ENCODE measurements around the gene RHEBL1. TPM values are rescaled to one million over a fixed set of nuclear protein-coding genes. Genes with fewer than 3 reads are reported as not detected.

RHEBL1 gene
- total RNA-seq, 4 donors from 2014 or later: 1.1 to 3.6 (median 1.6) TPM

DNA sequence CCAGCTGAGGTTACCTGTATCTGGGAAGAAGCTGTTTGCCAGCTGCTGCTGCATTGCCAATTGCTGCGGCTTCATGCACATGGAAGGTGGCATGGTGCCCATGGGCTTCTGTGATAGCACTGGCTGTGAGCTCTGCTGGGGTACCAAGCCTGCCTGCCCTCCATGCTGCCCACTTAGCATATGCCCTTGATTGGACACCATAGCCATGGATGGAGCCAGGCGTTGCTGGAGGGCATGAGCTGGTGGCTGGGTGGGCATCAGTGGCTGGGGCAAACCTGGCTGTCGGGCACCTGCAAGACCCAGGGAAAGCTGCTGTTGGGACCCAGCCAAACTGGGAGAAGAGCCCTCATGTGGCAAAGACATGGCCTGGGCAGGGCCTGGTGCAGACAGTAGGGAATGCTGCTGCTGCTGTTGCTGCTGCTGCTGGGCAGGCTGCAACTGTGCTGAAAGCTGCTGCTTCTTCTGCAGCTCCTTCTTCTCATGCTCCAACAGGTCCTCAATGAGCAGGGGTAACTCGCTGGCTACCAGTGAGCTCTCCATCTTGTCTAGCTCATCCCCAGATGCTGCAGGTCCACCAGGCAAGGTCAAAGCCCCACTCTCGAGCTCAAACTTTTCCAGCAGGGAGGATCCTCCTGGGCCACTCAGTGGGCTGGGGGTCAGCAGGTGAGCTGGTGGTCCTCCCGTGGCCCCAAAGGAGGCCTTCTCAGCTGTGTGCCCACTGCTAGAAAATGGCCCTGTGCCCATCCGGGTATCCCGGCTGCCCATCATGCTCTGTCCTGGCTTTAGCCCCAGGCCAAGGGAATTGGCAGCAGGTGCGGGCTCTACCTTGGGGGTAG lies 32.5 kb downstream of the RHEBL1 start:
- H3K4me3 ChIP-seq: no peak overlapping the region
- H3K27ac ChIP-seq: no peak overlapping the region
- no peaks in the 10 kb centered on the region for H3K27me3 ChIP-seq
- no peak for DNase-seq (ENCODE audit: low spot score in 2 of 2)
- no peaks in the 10 kb centered on the region for H3K9me3 ChIP-seq
- 81% methylated on average over 2 of the region's 9 CpGs for WGBS
- H3K36me3 ChIP-seq: peaks cover 94% of the 10 kb centered on the region
- TF ChIP-seq CTCF (IDR thresholded peaks at IDR 0.05) (no peak), POLR2A (IDR thresholded peaks at IDR 0.05) (no peak)
- H3K4me1 ChIP-seq: no peaks in the 10 kb centered on the region

GRCh38 chr12:49036029-49036428 lies 33.8 kb downstream of the RHEBL1 start:
- no peak for DNase-seq (ENCODE audit: low spot score in 2 of 2)
- TF ChIP-seq POLR2AphosphoS5 (IDR thresholded peaks at IDR 0.05) (no peak), POLR2A (IDR thresholded peaks at IDR 0.05) (no peak), CTCF (IDR thresholded peaks at IDR 0.05) (no peak), EP300 (IDR thresholded peaks at IDR 0.05) (no peak)
- no peaks in the 10 kb centered on the region for H3K9me3 ChIP-seq
- no peaks in the 10 kb centered on the region for H3K4me1 ChIP-seq
- no peaks in the 10 kb centered on the region for H3K27me3 ChIP-seq
- peaks cover 93% of the 10 kb centered on the region for H3K36me3 ChIP-seq
- no peak overlapping the region for H3K27ac ChIP-seq
- WGBS: 70% methylated on average over 4 of the region's 4 CpGs
- no peak overlapping the region for H3K4me3 ChIP-seq

DNA sequence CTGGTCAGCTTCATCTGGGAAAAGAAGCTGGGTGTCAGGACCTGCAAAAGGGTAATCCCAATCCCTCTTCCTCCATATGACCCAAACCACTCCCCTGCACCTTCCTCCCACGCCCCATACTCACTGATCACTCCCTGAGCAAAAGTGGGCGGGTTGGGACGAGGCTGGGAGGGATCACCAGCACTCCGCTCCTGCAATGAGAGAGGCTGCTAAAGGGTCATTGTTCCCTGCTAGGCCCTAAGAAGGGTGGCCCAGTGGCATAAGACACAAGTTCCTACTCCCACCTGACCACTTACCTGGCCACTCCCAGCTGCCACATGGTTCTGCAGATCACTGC lies 35.5 kb downstream of the RHEBL1 start:
- 77% methylated on average over 4 of the region's 4 CpGs for WGBS
- Histone ChIP-seq H3K4me3 (no peak overlapping the region), H3K36me3 (peaks cover 83% of the 10 kb centered on the region), H3K9me3 (no peaks in the 10 kb centered on the region), H3K27me3 (no peaks in the 10 kb centered on the region), H3K27ac (no peak overlapping the region), H3K4me1 (no peaks in the 10 kb centered on the region)
- DNase-seq (ENCODE audit: low spot score in 2 of 2): peak in 1 of 2 donors; percentile 58
- TF ChIP-seq POLR2AphosphoS5 (IDR thresholded peaks at IDR 0.05) (no peak), POLR2A (IDR thresholded peaks at IDR 0.05) (no peak), CTCF (IDR thresholded peaks at IDR 0.05) (no peak), EP300 (IDR thresholded peaks at IDR 0.05) (no peak)

DNA sequence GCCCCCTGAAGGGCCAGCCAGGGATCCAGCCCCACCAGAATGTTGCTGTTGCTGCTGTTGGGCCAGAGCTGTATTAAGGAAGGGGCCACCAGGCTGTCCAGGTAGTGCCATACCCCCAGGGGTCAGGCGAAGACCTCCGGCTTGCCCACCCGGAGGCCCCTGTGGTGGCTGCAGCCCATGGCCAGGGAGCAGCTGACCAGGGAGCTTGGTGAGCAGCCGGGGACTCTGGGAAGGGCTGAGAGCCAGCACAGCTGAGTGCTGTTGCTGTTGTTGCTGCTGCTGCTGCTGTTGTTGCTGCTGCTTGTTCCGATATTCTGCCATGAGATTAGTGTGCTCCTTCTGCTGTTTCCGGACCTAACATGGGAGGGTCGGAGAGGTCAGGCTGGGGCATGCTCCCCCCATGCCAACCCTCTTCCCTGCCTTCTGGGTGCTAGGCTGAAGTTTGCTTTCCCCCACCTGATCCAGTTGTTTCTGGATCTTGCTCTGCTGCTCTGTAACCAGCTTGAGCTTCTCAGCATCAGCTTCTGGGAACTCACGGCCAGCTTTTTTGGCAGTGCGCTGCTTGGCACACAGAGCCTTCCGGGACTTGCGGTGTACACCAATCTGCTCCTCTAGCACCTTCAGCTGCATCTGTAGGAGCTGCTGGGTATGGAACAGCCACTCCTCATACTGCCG lies 36.0 kb downstream of the RHEBL1 start:
- no peak overlapping the region for H3K27ac ChIP-seq
- DNase-seq (ENCODE audit: low spot score in 2 of 2): no peak
- H3K27me3 ChIP-seq: no peaks in the 10 kb centered on the region
- peaks cover 83% of the 10 kb centered on the region for H3K36me3 ChIP-seq
- no peaks in the 10 kb centered on the region for H3K9me3 ChIP-seq
- H3K4me3 ChIP-seq: no peak overlapping the region
- 81% methylated on average over 12 of the region's 12 CpGs for WGBS
- TF ChIP-seq EP300 (IDR thresholded peaks at IDR 0.05) (no peak), POLR2AphosphoS5 (IDR thresholded peaks at IDR 0.05) (no peak), CTCF (IDR thresholded peaks at IDR 0.05) (no peak), POLR2A (IDR thresholded peaks at IDR 0.05) (no peak)
- H3K4me1 ChIP-seq: no peaks in the 10 kb centered on the region

- Histone ChIP-seq H3K36me3 (peaks cover 83% of the 10 kb centered on the region), H3K4me1 (no peaks in the 10 kb centered on the region), H3K27ac (no peak overlapping the region), H3K27me3 (no peaks in the 10 kb centered on the region), H3K9me3 (no peaks in the 10 kb centered on the region), H3K4me3 (no peak overlapping the region)
- TF ChIP-seq POLR2A (IDR thresholded peaks at IDR 0.05): no peak
- no peak for TF ChIP-seq POLR2AphosphoS5 (IDR thresholded peaks at IDR 0.05)
- TF ChIP-seq EP300 (IDR thresholded peaks at IDR 0.05): no peak
- no peak for TF ChIP-seq CTCF (IDR thresholded peaks at IDR 0.05)
- WGBS: 80% methylated on average over 3 of the region's 3 CpGs
- DNase-seq (ENCODE audit: low spot score in 2 of 2): peak in 1 of 2 donors; percentile 52
These were observed 36.9 kb downstream of the RHEBL1 start for GRCh38 chr12:49032679-49033447.

Data from suprapubic skin (tissue), 4 donors.